ENCODE measurements around the gene SMG5. TPM values are rescaled to one million over a fixed set of nuclear protein-coding genes. Genes with fewer than 3 reads are reported as not detected.
A peak's percentile ranks its signal among the peaks of the same experiment; 100 is the strongest.

Gene SMG5
- total RNA-seq, 1 experiment from 2014 or later, result 63.3 TPM

DNA sequence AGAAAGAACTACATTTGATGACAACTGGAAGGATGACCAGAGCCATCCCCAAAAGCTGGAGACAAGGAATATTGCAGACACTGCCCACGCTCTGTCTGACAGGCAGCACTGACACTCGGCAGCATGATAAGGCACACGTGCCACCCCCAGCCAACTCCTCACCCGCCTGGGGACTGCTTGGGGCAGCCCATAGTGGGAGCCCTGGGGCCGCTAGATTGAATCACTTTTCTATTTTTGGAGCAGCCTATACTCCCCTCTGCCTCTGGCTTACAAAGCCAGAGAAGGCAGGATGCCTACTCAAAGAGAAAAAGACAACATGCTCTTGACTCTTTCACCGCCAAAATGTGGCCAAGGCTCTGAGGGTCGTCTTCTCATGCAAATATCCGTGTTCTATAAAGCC is 1.3 kb downstream of the SMG5 start:
- Histone ChIP-seq H3K4me1 (replicated peaks; ENCODE audit: insufficient read depth) (peaks cover 30% of the 10 kb centered on the region), H2AFZ (0 out of 2 replicates have a peak overlapping the region, but pooled peaks have one; percentile 83), H3K4me3 (peak overlapping the region; percentile 97), H3K9me2 (ENCODE audit: insufficient read depth) (no peaks in the 10 kb centered on the region), H3K4me2 (peak overlapping the region; percentile 96), H3K9me3 (ENCODE audit: insufficient read depth, low read depth) (no peaks in the 10 kb centered on the region), H3K79me2 (ENCODE audit: low read depth) (peaks cover 74% of the 10 kb centered on the region), H3K27me3 (ENCODE audit: insufficient read depth, low read depth) (no peaks in the 10 kb centered on the region), H3F3A (ENCODE audit: insufficient read depth, low read depth) (peaks cover 31% of the 10 kb centered on the region; the same call in 1 of the 2 replicates), H3K36me3 (ENCODE audit: low read depth) (peaks cover 20% of the 10 kb centered on the region), H3K27ac (no peak overlapping the region; the same call in 1 of the 2 replicates), H4K20me1 (ENCODE audit: insufficient read depth) (peaks cover 16% of the 10 kb centered on the region)
- TF ChIP-seq, protein P1, sequence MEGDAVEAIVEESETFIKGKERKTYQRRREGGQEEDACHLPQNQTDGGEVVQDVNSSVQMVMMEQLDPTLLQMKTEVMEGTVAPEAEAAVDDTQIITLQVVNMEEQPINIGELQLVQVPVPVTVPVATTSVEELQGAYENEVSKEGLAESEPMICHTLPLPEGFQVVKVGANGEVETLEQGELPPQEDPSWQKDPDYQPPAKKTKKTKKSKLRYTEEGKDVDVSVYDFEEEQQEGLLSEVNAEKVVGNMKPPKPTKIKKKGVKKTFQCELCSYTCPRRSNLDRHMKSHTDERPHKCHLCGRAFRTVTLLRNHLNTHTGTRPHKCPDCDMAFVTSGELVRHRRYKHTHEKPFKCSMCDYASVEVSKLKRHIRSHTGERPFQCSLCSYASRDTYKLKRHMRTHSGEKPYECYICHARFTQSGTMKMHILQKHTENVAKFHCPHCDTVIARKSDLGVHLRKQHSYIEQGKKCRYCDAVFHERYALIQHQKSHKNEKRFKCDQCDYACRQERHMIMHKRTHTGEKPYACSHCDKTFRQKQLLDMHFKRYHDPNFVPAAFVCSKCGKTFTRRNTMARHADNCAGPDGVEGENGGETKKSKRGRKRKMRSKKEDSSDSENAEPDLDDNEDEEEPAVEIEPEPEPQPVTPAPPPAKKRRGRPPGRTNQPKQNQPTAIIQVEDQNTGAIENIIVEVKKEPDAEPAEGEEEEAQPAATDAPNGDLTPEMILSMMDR (conservative IDR thresholded peaks at IDR 0.05), result no peak
- TF ChIP-seq EZH2 (IDR thresholded peaks at IDR 0.05; ENCODE audit: low read depth), result no peak
- CTCF ChIA-PET, result no interaction called here
- intact Hi-C loops (cut with micrococcal nuclease; ENCODE audit: unreplicated experiment), result loop anchor here (5.0 kb wide), 1 partner anchor 304 kb away; the partner anchor contains the start of gene ARHGEF2
- POLR2A ChIA-PET (ENCODE audit: unreplicated experiment), result interaction anchor here (0.9 kb wide), 1 partner anchor 867 kb away, joined by 6 read pairs; no protein-coding TSS in a partner anchor
- BruUV-seq (replicated peaks), result no TSS peak
- no peak for DNase-seq

DNA sequence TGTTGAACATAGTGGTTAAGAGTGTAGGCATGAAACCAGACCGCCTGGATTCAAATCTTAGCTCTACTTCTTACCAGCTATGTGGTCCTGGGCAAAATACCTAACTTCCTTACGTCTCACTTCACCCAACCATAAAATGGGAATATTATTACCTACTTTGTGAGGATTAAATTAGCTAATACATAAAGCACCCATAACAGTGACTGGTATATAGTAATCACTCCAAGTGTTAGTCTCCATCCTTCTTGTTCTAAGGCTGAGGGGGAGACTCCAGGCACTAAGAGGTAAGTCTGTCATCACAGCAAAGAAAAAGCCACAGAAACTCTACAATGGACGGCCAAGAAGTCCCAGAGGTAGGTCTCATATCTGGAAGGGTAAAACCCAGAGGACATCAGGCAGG is 2.8 kb downstream of the SMG5 start:
- no TSS peak for BruUV-seq (replicated peaks)
- no peak for TF ChIP-seq EZH2 (IDR thresholded peaks at IDR 0.05; ENCODE audit: low read depth)
- TF ChIP-seq, protein P1 (conservative IDR thresholded peaks at IDR 0.05), result no peak
- no peak for DNase-seq
- Histone ChIP-seq H3K4me1 (replicated peaks; ENCODE audit: insufficient read depth) (peaks cover 25% of the 10 kb centered on the region), H2AFZ (no peak overlapping the region), H3K27ac (no peak overlapping the region), H3F3A (ENCODE audit: insufficient read depth, low read depth) (peaks cover 39% of the 10 kb centered on the region; the same call in 1 of the 2 replicates), H3K79me2 (ENCODE audit: low read depth) (peaks cover 65% of the 10 kb centered on the region), H3K9me3 (ENCODE audit: insufficient read depth, low read depth) (no peaks in the 10 kb centered on the region), H4K20me1 (ENCODE audit: insufficient read depth) (peaks cover 19% of the 10 kb centered on the region), H3K27me3 (ENCODE audit: insufficient read depth, low read depth) (no peaks in the 10 kb centered on the region), H3K4me2 (no peak overlapping the region), H3K9me2 (ENCODE audit: insufficient read depth) (no peaks in the 10 kb centered on the region), H3K4me3 (no peak overlapping the region), H3K36me3 (ENCODE audit: low read depth) (peaks cover 20% of the 10 kb centered on the region)
- ChIA-PET POLR2A (ENCODE audit: unreplicated experiment) (no interaction called here), CTCF (no interaction called here)
- intact Hi-C loops (cut with micrococcal nuclease; ENCODE audit: unreplicated experiment), result loop anchor here (5.0 kb wide), 1 partner anchor 303 kb away; the partner anchor contains the start of gene ARHGEF2

DNA sequence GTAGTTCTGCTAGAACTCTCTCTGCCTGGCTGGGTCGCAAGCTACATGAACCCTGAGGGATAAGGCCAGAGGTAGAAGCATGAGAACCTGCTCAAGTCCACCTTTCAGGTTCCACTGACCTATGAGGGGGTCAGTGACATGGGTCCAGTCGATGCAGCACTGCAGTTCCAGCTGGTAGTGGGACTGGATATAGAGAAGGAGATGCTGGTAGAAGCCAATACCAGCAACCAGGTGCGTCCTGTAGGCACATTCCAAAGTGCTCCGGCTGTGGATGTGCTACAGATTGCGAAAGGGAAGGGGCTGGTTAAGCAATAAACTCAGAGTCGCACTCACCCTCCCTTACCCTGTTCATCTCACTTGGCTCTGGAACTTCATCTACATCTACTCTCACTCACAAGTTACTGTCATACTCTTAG is 5.7 kb downstream of the SMG5 start:
- peaks cover 10% of the 10 kb centered on the region for H3K4me1 ChIP-seq (replicated peaks; ENCODE audit: insufficient read depth)
- H3K27ac ChIP-seq, result no peak overlapping the region
- peaks cover 33% of the 10 kb centered on the region for H3K36me3 ChIP-seq (ENCODE audit: low read depth)
- H3K27me3 ChIP-seq (ENCODE audit: insufficient read depth, low read depth), result no peaks in the 10 kb centered on the region
- TF ChIP-seq, protein P1 (conservative IDR thresholded peaks at IDR 0.05), result no peak
- no peak for TF ChIP-seq EZH2 (IDR thresholded peaks at IDR 0.05; ENCODE audit: low read depth)
- DNase-seq, result no peak
- no peaks in the 10 kb centered on the region for H3K9me2 ChIP-seq (ENCODE audit: insufficient read depth)
- POLR2A ChIA-PET (ENCODE audit: unreplicated experiment), result no interaction called here
- no peaks in the 10 kb centered on the region for H3K9me3 ChIP-seq (ENCODE audit: insufficient read depth, low read depth)
- intact Hi-C loops (cut with micrococcal nuclease; ENCODE audit: unreplicated experiment), result no loop called here
- H3F3A ChIP-seq (ENCODE audit: insufficient read depth, low read depth), result peaks cover 27% of the 10 kb centered on the region; the same call in 1 of the 2 replicates
- H3K4me3 ChIP-seq, result no peak overlapping the region
- H4K20me1 ChIP-seq (ENCODE audit: insufficient read depth), result peaks cover 22% of the 10 kb centered on the region
- peaks cover 44% of the 10 kb centered on the region for H3K79me2 ChIP-seq (ENCODE audit: low read depth)
- CTCF ChIA-PET, result no interaction called here
- BruUV-seq (replicated peaks), result no TSS peak
- no peak overlapping the region for H2AFZ ChIP-seq
- no peak overlapping the region for H3K4me2 ChIP-seq
